HG03521 (cell line): Measurements from ENCODE around the gene ACVR1.
"Not testable (repeated sequence)": the region's sequence is repeated elsewhere in the genome, so short reads cannot be mapped to it uniquely, and the experiment has no call there.

ENCODE experiments used
- ATAC-seq: cut with Tn5 transposase; IDR thresholded peaks from one replicate; pipeline ENCODE4 v1.9.1; 2021; ENCODE audit warnings: mild to moderate bottlenecking, moderate library complexity; ENCODE audit not compliant: unreplicated experiment

Gene ACVR1

DNA sequence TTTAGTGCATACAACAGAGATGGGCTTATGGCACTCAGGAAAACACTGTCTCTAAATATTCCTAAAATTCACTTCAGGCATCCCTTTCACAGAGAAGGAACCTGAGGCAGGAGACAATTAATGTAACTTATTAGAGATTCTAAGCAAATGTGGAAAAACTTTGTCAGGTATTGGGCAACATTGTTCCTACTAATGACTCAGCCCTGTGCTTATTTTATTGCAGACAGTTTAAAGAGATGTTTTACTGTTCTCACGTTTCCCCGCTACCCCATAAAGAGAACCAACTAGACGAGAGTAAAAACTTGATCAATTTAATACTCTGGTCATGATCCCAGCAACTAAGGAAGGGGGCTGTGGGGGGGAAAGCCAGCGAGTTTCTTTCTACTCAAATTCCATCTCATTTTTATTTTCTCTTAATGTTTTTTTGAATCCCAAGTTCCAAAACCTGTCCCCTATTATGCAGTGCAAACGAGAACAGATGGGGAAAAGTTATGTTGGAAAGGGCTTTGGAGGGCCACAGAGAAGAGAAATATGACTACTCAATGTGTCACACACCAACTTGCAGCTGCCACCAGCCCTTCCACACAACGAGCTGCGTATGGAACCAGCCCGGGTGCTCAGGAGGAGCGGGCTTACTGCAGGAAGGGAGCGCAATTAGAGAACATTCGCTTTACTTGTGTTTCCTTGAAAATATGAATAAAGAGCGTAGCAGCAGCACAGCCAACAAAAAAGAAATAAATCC lies 18.7 kb upstream of the ACVR1 start:
- ATAC-seq, result no peak

GRCh38 chr2:157893611-157894010 lies 17.5 kb upstream of the ACVR1 start:
- ATAC-seq, result no peak

- no peak for ATAC-seq
Observed at GRCh38 chr2:157891643-157892041, 15.5 kb upstream of the ACVR1 start.

- no peak for ATAC-seq
Observed at GRCh38 chr2:157890969-157891642, 15.0 kb upstream of the ACVR1 start.

DNA sequence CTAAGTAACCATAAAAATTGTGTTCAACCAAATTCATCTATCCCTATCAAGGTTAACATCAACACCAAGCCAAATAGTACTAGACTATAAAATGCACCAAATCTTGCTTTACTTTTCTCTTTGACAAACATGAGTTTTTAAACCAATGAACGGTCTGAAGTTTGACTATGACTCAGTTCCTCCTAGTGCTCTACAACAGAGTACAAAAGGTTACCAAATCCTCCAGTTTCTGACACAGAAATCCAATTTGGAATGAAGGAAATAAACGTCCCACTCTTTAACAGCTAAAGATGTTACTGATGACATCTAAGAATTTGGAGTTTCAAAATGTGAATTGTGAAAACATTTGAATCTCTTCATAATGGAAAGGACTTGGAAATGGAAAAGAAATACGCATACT lies 11.8 kb upstream of the ACVR1 start:
- ATAC-seq, result no peak

- not testable (repeated sequence) for ATAC-seq
Observed at GRCh38 chr2:157884533-157884932, 8.4 kb upstream of the ACVR1 start.

DNA sequence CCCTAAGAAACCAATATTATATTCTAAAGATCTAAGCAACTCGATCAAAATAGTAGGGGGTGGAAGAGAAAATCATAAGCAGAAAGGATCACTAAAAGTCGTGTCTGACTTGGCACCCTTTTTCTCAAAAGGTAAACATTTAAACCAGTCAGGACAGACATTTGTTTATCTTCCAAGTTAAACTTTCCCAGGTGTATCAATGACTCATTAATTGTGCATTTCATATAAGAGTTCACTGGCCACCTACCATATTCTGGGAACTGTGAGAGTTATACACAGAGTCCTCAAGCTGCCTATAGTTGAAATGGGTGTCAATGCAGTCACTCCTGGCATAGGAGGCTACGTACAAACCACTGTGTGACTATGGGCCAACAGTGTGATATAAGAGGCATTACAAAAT lies 4.8 kb upstream of the ACVR1 start:
- no peak for ATAC-seq

DNA sequence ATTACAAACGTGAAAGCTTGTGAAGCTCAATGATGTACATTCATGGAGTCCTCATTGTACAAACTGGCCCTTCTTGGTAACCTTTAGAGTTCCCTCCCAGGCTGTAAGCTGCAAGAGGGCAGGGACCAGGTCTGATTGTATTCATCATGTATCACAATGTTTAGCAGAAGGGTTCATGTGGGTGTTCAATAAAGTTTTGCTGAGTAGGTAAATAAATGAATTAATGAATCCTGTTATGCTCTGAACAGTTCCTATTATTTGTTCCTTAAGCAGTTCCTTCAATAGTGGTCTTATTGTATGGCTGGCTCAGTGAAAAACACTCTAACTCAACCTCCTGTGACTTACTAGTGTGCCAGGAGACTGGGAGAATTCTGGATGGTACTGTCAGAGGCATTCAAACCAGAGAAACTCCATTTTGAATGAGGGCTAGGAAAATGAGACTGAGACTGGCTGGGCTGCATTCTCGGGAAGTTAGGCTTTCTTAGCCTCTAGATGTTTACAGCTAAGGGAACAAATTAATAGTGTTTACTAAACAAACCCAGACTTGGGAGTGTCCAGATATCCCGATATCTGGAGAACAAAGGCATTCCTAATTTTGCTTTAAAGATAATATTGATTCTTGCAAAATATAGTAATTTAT lies 1.8 kb upstream of the ACVR1 start:
- ATAC-seq, result no peak

GRCh38 chr2:157876786-157877138 lies 632 bp upstream of the ACVR1 start:
- no peak for ATAC-seq

DNA sequence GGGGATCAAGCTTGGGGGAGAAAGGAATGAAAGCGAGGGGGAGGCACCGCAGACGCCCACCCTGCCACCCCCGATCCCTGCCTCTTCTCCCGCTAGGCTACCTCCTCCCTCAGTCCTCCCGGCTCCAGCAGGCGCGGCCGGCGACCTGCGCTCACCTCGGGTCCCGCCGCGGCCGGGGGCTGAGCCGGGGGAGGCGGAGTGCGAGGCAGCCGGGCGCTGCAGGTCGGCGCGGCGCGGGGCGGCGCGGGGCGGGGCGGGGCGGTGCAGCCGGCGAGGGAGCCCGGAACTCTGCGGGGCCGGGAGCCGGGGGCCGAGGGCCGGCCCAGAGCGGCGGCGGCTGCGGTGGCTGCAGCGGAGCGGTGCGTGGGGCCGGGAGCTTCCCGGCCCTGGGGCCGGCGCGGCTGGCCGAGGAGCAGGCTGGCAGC lies 477 bp downstream of the ACVR1 start:
- peak; percentile 52 for ATAC-seq

GRCh38 chr2:157874997-157875640 lies 1.0 kb downstream of the ACVR1 start:
- ATAC-seq, result no peak

GRCh38 chr2:157874348-157874747 lies 1.8 kb downstream of the ACVR1 start:
- ATAC-seq, result no peak

- no peak for ATAC-seq
Observed at GRCh38 chr2:157872791-157873190, 3.3 kb downstream of the ACVR1 start.

- ATAC-seq, result no peak
Observed at GRCh38 chr2:157871415-157871814, 4.7 kb downstream of the ACVR1 start.

DNA sequence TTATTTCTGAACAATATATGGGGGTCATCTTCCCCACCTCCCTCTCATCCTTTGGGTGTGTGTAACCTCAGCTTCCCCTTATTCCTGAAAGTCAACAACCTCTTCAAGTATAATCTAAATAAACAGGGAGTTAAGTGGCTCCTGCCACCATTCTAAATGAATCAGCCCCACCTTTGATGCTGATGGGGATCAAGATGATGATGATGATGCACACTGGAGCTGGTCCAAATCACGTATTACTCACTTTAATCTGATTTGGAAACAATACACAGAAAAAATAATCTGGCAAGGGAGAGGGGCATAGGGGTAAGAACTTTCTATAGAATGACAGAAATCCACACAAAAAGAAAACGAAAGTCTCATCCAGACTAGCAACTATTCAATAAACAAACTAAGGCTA lies 7.1 kb downstream of the ACVR1 start:
- ATAC-seq, result no peak

GRCh38 chr2:157867703-157868102 lies 8.4 kb downstream of the ACVR1 start:
- ATAC-seq, result no peak

DNA sequence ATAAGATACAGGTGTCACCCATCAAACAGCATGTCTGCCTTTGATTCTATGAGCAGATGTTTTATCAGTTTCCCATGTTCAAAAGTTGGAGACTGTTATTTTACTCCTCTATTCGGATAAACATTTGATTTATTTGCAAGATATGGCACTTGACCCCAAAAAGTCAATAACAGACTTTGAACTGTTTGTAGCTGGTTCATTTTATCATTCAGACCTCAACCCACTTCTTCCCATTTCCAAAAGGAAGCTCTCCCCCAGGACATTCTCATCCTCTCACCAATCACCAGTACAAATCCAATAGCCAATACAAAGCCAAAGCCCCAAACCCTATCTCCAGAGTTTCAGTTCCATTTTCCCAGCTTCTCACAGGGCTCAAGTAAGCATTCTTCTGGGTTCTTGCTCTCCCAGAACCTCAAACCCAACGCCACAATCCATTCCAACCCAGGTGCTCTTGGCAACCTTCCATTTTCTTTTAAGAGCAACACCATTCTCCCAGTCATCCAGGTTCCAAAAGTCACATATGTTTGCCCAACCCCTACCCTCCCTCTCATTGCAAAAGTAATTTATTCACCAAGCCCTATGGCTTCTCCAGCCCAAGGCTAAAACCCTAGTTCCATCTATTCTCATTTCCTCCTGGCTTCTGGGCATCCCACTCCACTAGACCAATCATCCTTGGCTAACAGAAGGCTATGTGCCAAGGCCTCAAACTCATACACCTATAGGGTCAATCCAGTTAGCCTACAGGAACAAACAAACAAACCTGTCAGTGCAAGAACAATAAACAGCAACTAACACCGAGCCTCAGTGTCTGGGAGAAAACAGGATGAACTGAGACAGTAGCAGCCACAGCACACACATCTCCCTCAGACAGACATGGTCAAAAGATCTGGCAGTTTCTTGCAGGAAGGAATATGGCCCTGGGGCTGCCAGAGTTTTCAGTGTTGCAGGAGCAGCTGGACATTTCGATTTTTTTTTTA lies 9.2 kb downstream of the ACVR1 start:
- ATAC-seq, result no peak

DNA sequence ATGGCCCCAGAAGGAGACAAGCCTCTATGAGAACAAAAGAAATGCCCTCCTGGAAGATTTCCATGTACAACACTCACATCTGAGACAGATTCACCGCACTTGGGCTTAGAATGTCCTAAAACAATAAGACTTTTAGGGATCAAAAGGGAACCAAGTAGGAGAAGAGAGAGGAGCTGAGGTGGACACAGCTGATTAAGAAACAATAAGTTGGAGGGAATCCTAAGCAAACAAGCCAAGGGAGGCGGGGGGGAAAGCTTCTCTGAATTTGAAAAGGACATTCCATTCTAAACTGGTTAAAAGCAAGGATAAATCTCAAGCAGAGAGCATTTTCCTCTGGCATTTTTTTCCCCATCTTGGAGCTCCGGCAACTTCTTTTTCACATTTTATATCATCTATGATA lies 9.9 kb downstream of the ACVR1 start:
- no peak for ATAC-seq

DNA sequence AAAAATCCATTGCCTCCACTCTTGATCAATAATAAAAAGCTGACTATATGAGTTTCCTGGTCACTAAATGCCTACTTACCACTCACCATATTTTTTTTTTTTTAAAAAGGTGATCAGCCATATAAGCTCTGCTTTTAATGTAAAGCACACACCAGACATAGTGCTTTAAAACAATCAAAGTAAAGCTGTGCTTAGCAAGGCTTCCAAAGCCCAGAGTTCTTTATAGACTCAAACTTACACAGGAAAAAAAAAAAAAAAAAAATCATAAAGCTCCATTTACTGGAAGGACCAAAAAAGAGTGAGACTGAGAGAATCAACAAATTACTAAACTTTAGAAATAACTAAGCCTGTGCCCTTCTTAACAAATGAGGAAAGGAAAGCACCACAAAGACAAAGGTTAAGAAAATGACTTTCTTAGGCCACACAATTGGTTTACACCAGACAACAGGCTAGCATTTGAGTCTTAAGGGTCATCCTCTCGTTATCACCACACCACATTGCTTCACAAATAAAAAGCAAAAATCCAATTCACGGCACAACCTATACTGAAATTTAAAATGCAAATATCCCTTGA lies 11.2 kb downstream of the ACVR1 start:
- no peak for ATAC-seq

- no peak for ATAC-seq
Observed at GRCh38 chr2:157858846-157859245, 17.3 kb downstream of the ACVR1 start.
